Neural cell (in vitro differentiated cells): Measurements from ENCODE around the gene SOCS7. TPM values are rescaled to one million over a fixed set of nuclear protein-coding genes. Genes with fewer than 3 reads are reported as not detected.

Experiments used
- H2AFZ ChIP-seq: fragments of 200-600, 300-800 bp; sonication (generic), shearing (Covaris generic); 2 replicates; pipeline ENCODE4 v1.6.0; 2014; ENCODE audit warnings: low read depth, mild to moderate bottlenecking, antibody characterized with exemption, low read length, moderate library complexity
- H3F3A ChIP-seq: fragments of 200-600 bp; shearing (Covaris generic); 2 replicates; pipeline ENCODE4 v1.6.1; 2016; ENCODE audit warnings: mild to moderate bottlenecking, moderate library complexity, mixed read lengths, antibody characterized with exemption, low read length; ENCODE audit not compliant: insufficient read depth, poor library complexity, severe bottlenecking
- H3K27ac ChIP-seq: fragments of 200-600, 300-800 bp; sonication (generic), shearing (Covaris generic); 2 replicates; pipeline ENCODE4 v1.5.1; 2014; ENCODE audit warnings: mild to moderate bottlenecking, low read length, moderate library complexity
- H3K27me3 ChIP-seq: fragments of 300-800, 200-600 bp; sonication (generic), shearing (Covaris generic); 2 replicates; pipeline ENCODE4 v1.6.0; 2014; ENCODE audit warnings: mild to moderate bottlenecking, low read depth, low read length, moderate library complexity; ENCODE audit not compliant: insufficient read depth
- H3K36me3 ChIP-seq: fragments of 300-800, 200-600 bp; sonication (generic), shearing (Covaris generic); 2 replicates; pipeline ENCODE4 v1.5.1; 2014; ENCODE audit warnings: mild to moderate bottlenecking, antibody characterized with exemption, low read length, moderate library complexity; ENCODE audit not compliant: insufficient read depth
- H3K4me2 ChIP-seq: fragments of 300-800, 200-600 bp; sonication (generic), shearing (Covaris generic); 2 replicates; pipeline ENCODE4 v1.6.0; 2014; ENCODE audit warnings: mild to moderate bottlenecking, low read length
- H3K4me3 ChIP-seq: fragments of 300-800, 200-600 bp; sonication (generic), shearing (Covaris generic); 2 replicates; pipeline ENCODE4 v1.5.1; 2014; ENCODE audit warnings: mild to moderate bottlenecking, low read length, moderate library complexity
- H3K79me2 ChIP-seq: fragments of 200-600 bp; shearing (Covaris generic); replicated peaks from 2 replicates; pipeline ENCODE4 v1.6.0; 2014; ENCODE audit warnings: mild to moderate bottlenecking, low read length, moderate library complexity; ENCODE audit not compliant: insufficient read depth
- H3K9ac ChIP-seq: fragments of 300-800, 200-600 bp; sonication (generic), shearing (Covaris generic); 2 replicates; pipeline ENCODE4 v1.6.1; 2016; ENCODE audit warnings: mild to moderate bottlenecking, low read length, mixed read lengths
- H3K9me2 ChIP-seq: fragments of 200-600 bp; shearing (Covaris generic); 2 replicates; pipeline ENCODE4 v1.6.1; 2016; ENCODE audit warnings: mild to moderate bottlenecking, low read length, mixed read lengths; ENCODE audit not compliant: insufficient read depth
- H3K9me3 ChIP-seq: fragments of 200-600, 300-800 bp; sonication (generic), shearing (Covaris generic); 2 replicates; pipeline ENCODE4 v1.6.1; 2016; ENCODE audit warnings: mild to moderate bottlenecking, mixed run types, low read length, moderate library complexity, mixed read lengths
- H4K20me1 ChIP-seq: fragments of 200-600 bp; shearing (Covaris generic); 2 replicates; pipeline ENCODE4 v1.6.1; 2016; ENCODE audit warnings: mild to moderate bottlenecking, mixed run types; ENCODE audit not compliant: insufficient read depth
- CTCF ChIP-seq: fragments of 450-650 bp; IDR thresholded peaks from 2 replicates; pipeline ENCODE4 v1.5.1; 2014; ENCODE audit warnings: antibody characterized with exemption, mild to moderate bottlenecking, moderate library complexity; ENCODE audit not compliant: poor library complexity, severe bottlenecking
- EP300 ChIP-seq: fragments of 450-650 bp; conservative IDR thresholded peaks from 2 replicates; pipeline ENCODE4 v1.6.1; 2014; ENCODE audit warnings: antibody characterized with exemption, mild to moderate bottlenecking, moderate library complexity; ENCODE audit not compliant: poor library complexity, severe bottlenecking
- EZH2 ChIP-seq: fragments of 200-600, 300-800 bp; shearing (Covaris generic), sonication (generic); IDR thresholded peaks from 2 replicates; pipeline ENCODE4 v1.6.1; 2014; ENCODE audit warnings: antibody characterized with exemption, low read length, borderline replicate concordance, mild to moderate bottlenecking; ENCODE audit not compliant: insufficient read depth, poor library complexity, severe bottlenecking
- MXI1 ChIP-seq: fragments of 450-650 bp; conservative IDR thresholded peaks from 2 replicates; pipeline ENCODE4 v1.6.1; 2014; ENCODE audit warnings: antibody characterized with exemption, mild to moderate bottlenecking; ENCODE audit not compliant: poor library complexity, severe bottlenecking
- POLR2AphosphoS5 ChIP-seq: IDR thresholded peaks from 2 replicates; pipeline ENCODE4 v1.6.1; 2012
- RAD21 ChIP-seq: fragments of 450-650 bp; conservative IDR thresholded peaks from 2 replicates; pipeline ENCODE4 v1.6.1; 2014; ENCODE audit warnings: antibody characterized with exemption, mild to moderate bottlenecking, moderate library complexity
- SMC3 ChIP-seq: fragments of 450-650 bp; conservative IDR thresholded peaks from 2 replicates; pipeline ENCODE4 v1.6.1; 2014; ENCODE audit warnings: antibody characterized with exemption, mild to moderate bottlenecking, moderate library complexity; ENCODE audit not compliant: poor library complexity
- TAF1 ChIP-seq: IDR thresholded peaks from 2 replicates; pipeline ENCODE4 v1.6.1; 2012; ENCODE audit warnings: low read depth
- polyA plus RNA-seq: library from polyadenylated mRNA; depleted of rRNA; stranded (reverse); fragments of >200 nt; gene quantifications from 2 replicates; pipeline ENCODE4 v1.2.3, GENCODE V29; 2014
- TF ChIP-seq, protein P1 (sequence below): IDR thresholded peaks from 2 replicates; pipeline ENCODE4 v1.6.1; 2012; ENCODE audit warnings: borderline replicate concordance

The SOCS7 gene
- polyA plus RNA-seq, 1 donor from 2014 or later = 23.7 TPM

GRCh38 chr17:38379448-38379847 lies 27.8 kb downstream of the SOCS7 start:
- Histone ChIP-seq H3K9ac (no peak overlapping the region), H3K9me3 (no peaks in the 10 kb centered on the region), H3K9me2 (no peaks in the 10 kb centered on the region), H3F3A (no peaks in the 10 kb centered on the region), H2AFZ (no peak overlapping the region), H3K27ac (no peak overlapping the region), H3K36me3 (no peaks in the 10 kb centered on the region), H3K27me3 (no peaks in the 10 kb centered on the region), H3K4me3 (no peak overlapping the region), H4K20me1 (no peaks in the 10 kb centered on the region), H3K79me2 (no peaks in the 10 kb centered on the region), H3K4me2 (no peak overlapping the region)
- TF ChIP-seq EZH2 = no peak
- no peak for TF ChIP-seq TAF1
- no peak for TF ChIP-seq MXI1

GRCh38 chr17:38395090-38395489 lies 43.4 kb downstream of the SOCS7 start:
- Histone ChIP-seq H3F3A (no peaks in the 10 kb centered on the region), H3K4me2 (no peak overlapping the region), H4K20me1 (no peaks in the 10 kb centered on the region), H3K36me3 (peaks cover 15% of the 10 kb centered on the region), H3K9ac (no peak overlapping the region), H3K79me2 (no peaks in the 10 kb centered on the region), H3K9me2 (no peaks in the 10 kb centered on the region), H3K27me3 (no peaks in the 10 kb centered on the region), H3K9me3 (no peaks in the 10 kb centered on the region), H3K27ac (no peak overlapping the region), H3K4me3 (no peak overlapping the region), H2AFZ (no peak overlapping the region)
- TF ChIP-seq MXI1 (no peak), EZH2 (no peak), RAD21 (no peak), POLR2AphosphoS5 (no peak), TAF1 (no peak), EP300 (no peak), SMC3 (no peak), CTCF (no peak)
- TF ChIP-seq, protein P1, sequence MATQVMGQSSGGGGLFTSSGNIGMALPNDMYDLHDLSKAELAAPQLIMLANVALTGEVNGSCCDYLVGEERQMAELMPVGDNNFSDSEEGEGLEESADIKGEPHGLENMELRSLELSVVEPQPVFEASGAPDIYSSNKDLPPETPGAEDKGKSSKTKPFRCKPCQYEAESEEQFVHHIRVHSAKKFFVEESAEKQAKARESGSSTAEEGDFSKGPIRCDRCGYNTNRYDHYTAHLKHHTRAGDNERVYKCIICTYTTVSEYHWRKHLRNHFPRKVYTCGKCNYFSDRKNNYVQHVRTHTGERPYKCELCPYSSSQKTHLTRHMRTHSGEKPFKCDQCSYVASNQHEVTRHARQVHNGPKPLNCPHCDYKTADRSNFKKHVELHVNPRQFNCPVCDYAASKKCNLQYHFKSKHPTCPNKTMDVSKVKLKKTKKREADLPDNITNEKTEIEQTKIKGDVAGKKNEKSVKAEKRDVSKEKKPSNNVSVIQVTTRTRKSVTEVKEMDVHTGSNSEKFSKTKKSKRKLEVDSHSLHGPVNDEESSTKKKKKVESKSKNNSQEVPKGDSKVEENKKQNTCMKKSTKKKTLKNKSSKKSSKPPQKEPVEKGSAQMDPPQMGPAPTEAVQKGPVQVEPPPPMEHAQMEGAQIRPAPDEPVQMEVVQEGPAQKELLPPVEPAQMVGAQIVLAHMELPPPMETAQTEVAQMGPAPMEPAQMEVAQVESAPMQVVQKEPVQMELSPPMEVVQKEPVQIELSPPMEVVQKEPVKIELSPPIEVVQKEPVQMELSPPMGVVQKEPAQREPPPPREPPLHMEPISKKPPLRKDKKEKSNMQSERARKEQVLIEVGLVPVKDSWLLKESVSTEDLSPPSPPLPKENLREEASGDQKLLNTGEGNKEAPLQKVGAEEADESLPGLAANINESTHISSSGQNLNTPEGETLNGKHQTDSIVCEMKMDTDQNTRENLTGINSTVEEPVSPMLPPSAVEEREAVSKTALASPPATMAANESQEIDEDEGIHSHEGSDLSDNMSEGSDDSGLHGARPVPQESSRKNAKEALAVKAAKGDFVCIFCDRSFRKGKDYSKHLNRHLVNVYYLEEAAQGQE = no peak

DNA sequence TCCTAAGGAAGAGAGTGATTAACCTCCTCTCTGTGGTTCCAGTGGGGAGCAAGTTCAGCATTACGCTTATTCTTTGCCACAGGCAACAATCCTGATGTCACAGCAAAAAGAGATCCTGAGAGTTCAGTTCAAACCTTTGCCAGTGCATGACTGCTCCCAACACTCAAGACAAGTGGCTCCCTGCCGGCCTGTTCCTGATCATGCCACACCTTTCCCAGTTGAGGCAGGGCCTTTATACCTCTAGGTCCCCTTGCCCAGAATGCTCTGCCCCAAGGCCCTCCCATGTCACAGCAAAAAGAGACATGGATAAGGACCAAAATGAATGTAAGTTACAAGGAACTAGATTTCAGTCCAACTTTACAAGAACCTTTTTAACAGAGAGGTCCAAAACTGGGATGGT lies 45.6 kb downstream of the SOCS7 start:
- H3K36me3 ChIP-seq = peaks cover 15% of the 10 kb centered on the region
- no peak for TF ChIP-seq RAD21
- no peak for TF ChIP-seq EP300
- TF ChIP-seq, protein P1 = no peak
- no peak for TF ChIP-seq MXI1
- TF ChIP-seq SMC3 = no peak
- TF ChIP-seq TAF1 = no peak
- no peak for TF ChIP-seq EZH2
- TF ChIP-seq POLR2AphosphoS5 = no peak
- TF ChIP-seq CTCF = no peak

More for the DNA sequence above, 45.6 kb downstream of the SOCS7 start:
- Histone ChIP-seq H3K27me3 (no peaks in the 10 kb centered on the region), H3F3A (no peaks in the 10 kb centered on the region), H3K27ac (no peak overlapping the region), H4K20me1 (no peaks in the 10 kb centered on the region), H3K79me2 (no peaks in the 10 kb centered on the region), H2AFZ (no peak overlapping the region), H3K4me3 (no peak overlapping the region), H3K4me2 (no peak overlapping the region), H3K9me3 (no peaks in the 10 kb centered on the region), H3K9me2 (no peaks in the 10 kb centered on the region), H3K9ac (no peak overlapping the region)
